Left ventricle myocardium inferior (tissue), 1 donor: ENCODE data around the gene KRT35. TPM values are rescaled to one million over a fixed set of nuclear protein-coding genes. Genes with fewer than 3 reads are reported as not detected.

Experiments used
- DNase-seq: peaks from one replicate; pipeline ENCODE4 v3.0.0-alpha.2; 2020
- H3K27ac ChIP-seq: fragments of 200-600 bp; replicated peaks from 2 replicates; pipeline ENCODE4 v1.8.0; 2021
- H3K27me3 ChIP-seq: fragments of 200-600 bp; 2 replicates; pipeline ENCODE4 v1.8.0; 2021; ENCODE audit warnings: low read depth
- H3K36me3 ChIP-seq: fragments of 200-600 bp; 2 replicates; pipeline ENCODE4 v1.8.0; 2021
- H3K4me1 ChIP-seq: fragments of 200-600 bp; 2 replicates; pipeline ENCODE4 v1.8.0; 2021
- H3K4me3 ChIP-seq: fragments of 200-600 bp; 2 replicates; pipeline ENCODE4 v1.8.0; 2021; ENCODE audit warnings: mild to moderate bottlenecking, moderate library complexity
- H3K9me3 ChIP-seq: fragments of 200-600 bp; replicated peaks from 2 replicates; pipeline ENCODE4 v1.8.0; 2021
- intact Hi-C: fragments of 100-400 bp; cut with micrococcal nuclease; formaldehyde crosslinking; loops from one replicate; pipeline ENCODE4 v1.11.0; 2022
- total RNA-seq: library from RNA; stranded (reverse); fragmentation: NEBNext Ultra II Directional; extraction: Animal tissue kit (Norgen Biotek cat#: 25700); gene quantifications from one replicate; pipeline ENCODE4 v1.2.1, GENCODE V29; 2021
- TF ChIP-seq, protein P1 (sequence below): fragments of 200-600 bp; IDR thresholded peaks from 2 replicates; pipeline ENCODE4 v1.8.0; 2021; ENCODE audit warnings: antibody characterized with exemption, mild to moderate bottlenecking, borderline replicate concordance
- donor health status: DM: no; HTN: yes; CAD: no; lungs with severe emphysema.

Gene KRT35
- total RNA-seq, 1 donor from 2014 or later: not detected

DNA sequence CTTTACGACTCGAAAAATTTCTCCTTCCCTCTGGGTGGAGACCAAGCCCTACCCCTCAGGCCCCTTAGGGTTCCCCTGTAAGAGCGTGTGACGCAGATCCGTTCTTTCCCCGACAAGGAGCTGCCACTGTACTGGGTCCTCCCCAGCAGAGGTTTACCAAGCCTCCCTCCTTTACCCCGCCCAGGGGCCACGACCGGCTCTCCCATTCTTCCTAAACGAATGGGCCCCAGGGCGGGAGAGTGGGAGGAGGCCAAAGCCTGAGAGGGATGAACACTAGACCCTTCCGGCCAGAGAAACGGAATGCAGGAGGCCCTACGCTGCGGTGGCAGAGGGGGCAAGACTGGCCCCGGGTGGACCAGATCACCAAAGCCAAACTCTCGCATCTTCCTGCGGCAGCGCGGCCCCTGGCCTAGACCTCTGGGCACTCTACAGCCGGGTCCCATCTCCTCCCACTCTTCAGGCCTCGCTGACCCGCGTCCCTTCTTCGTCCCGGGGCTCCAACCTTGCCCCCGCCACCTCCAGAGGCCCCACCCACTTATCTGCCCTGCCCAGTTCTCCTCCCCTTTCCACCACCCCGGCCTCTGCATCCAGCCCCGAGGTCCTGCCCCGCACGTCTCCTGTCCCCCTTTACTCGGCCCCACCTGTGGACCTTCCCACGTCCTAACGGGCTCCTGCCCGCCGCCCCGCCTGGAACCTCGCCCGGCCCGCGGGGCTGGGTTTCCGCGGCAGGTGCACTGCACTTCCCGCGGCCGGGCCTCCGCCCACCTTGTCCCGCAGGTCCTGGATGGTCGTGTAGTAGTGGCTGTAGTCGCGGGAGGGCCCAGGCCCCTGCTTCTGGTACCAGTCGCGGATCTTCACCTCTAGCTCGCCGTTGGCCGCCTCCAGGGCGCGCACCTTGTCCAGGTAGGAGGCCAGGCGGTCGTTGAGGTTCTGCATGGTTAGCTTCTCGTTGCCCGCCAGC, 46.4 kb upstream of the KRT35 start:
- H3K4me1 ChIP-seq: peaks cover 10% of the 10 kb centered on the region
- peaks cover 95% of the 10 kb centered on the region for H3K27me3 ChIP-seq
- no peaks in the 10 kb centered on the region for H3K36me3 ChIP-seq
- intact Hi-C loops: no loop called here
- H3K27ac ChIP-seq: no peak overlapping the region
- TF ChIP-seq, protein P1, sequence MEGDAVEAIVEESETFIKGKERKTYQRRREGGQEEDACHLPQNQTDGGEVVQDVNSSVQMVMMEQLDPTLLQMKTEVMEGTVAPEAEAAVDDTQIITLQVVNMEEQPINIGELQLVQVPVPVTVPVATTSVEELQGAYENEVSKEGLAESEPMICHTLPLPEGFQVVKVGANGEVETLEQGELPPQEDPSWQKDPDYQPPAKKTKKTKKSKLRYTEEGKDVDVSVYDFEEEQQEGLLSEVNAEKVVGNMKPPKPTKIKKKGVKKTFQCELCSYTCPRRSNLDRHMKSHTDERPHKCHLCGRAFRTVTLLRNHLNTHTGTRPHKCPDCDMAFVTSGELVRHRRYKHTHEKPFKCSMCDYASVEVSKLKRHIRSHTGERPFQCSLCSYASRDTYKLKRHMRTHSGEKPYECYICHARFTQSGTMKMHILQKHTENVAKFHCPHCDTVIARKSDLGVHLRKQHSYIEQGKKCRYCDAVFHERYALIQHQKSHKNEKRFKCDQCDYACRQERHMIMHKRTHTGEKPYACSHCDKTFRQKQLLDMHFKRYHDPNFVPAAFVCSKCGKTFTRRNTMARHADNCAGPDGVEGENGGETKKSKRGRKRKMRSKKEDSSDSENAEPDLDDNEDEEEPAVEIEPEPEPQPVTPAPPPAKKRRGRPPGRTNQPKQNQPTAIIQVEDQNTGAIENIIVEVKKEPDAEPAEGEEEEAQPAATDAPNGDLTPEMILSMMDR: no peak
- H3K9me3 ChIP-seq: no peaks in the 10 kb centered on the region
- no peak for DNase-seq
- peak overlapping the region; percentile 45 for H3K4me3 ChIP-seq

DNA sequence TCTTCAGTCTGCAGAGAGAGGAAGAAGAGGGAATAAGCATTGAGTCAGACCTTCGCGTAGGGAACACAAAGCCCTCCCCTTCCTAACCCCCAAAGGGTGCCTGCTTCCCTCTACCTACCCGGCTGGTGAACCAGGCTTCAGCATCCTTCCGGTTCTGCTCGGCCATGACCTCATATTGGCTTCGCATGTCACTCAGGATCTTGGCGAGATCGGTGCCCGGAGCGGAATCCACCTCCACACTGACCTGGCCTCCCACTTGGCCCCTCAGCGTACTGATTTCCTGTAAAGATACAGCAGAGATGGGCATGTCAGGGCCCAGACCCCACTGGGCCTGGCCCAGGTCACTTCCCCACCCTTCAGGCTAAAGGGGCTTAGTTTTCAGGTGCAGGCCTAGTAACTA, 43.3 kb upstream of the KRT35 start:
- TF ChIP-seq, protein P1: no peak
- H3K9me3 ChIP-seq: no peaks in the 10 kb centered on the region
- H3K4me3 ChIP-seq: no peak overlapping the region
- no peak for DNase-seq
- peaks cover 10% of the 10 kb centered on the region for H3K4me1 ChIP-seq
- H3K27me3 ChIP-seq: peaks cover 95% of the 10 kb centered on the region
- intact Hi-C loops: no loop called here
- no peaks in the 10 kb centered on the region for H3K36me3 ChIP-seq
- H3K27ac ChIP-seq: no peak overlapping the region

DNA sequence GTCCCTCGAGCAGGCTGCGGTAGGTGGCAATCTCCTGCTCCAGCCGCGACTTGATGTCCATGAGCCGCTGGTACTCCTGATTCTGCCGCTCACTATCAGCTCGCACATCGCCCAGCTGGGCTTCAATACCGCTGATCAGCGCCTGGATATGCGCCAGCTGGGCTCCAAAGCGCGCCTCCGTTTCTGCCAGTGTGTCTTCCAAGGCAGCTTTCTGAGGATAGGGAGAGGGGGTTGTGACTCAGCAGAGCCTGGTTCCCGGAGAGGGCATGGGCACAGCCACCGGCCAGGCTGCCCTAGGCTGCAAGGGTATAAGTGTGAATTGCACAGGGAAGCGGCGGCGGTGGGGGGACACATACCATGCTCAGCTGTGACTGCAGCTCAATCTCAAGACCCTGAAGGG, 42.8 kb upstream of the KRT35 start:
- no peak for DNase-seq
- Histone ChIP-seq H3K9me3 (no peaks in the 10 kb centered on the region), H3K27ac (no peak overlapping the region), H3K27me3 (peaks cover 95% of the 10 kb centered on the region), H3K4me3 (no peak overlapping the region), H3K36me3 (no peaks in the 10 kb centered on the region), H3K4me1 (peaks cover 10% of the 10 kb centered on the region)
- intact Hi-C loops: no loop called here
- TF ChIP-seq, protein P1: no peak

DNA sequence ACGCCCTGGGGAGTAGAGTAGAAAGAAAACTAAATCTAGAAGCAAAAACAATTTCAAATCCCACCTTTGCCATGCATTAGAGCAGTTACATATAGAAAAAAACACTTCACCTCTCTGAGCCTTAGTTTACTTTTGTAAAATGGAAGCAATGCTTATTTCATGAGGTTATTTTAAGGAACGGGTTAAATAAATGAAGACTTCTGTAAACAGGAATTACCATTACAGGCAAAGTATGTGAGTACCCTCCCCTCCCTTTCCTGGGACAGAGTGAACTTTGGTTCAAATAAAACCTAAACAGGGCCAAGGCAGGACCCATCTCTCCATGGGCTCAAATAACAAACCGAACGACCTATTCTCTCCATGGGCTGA, 42.3 kb upstream of the KRT35 start:
- no peaks in the 10 kb centered on the region for H3K36me3 ChIP-seq
- intact Hi-C loops: no loop called here
- H3K9me3 ChIP-seq: no peaks in the 10 kb centered on the region
- TF ChIP-seq, protein P1: no peak
- no peak overlapping the region for H3K27ac ChIP-seq
- peaks cover 7% of the 10 kb centered on the region for H3K4me1 ChIP-seq
- H3K4me3 ChIP-seq: no peak overlapping the region
- peaks cover 95% of the 10 kb centered on the region for H3K27me3 ChIP-seq
- DNase-seq: no peak

DNA sequence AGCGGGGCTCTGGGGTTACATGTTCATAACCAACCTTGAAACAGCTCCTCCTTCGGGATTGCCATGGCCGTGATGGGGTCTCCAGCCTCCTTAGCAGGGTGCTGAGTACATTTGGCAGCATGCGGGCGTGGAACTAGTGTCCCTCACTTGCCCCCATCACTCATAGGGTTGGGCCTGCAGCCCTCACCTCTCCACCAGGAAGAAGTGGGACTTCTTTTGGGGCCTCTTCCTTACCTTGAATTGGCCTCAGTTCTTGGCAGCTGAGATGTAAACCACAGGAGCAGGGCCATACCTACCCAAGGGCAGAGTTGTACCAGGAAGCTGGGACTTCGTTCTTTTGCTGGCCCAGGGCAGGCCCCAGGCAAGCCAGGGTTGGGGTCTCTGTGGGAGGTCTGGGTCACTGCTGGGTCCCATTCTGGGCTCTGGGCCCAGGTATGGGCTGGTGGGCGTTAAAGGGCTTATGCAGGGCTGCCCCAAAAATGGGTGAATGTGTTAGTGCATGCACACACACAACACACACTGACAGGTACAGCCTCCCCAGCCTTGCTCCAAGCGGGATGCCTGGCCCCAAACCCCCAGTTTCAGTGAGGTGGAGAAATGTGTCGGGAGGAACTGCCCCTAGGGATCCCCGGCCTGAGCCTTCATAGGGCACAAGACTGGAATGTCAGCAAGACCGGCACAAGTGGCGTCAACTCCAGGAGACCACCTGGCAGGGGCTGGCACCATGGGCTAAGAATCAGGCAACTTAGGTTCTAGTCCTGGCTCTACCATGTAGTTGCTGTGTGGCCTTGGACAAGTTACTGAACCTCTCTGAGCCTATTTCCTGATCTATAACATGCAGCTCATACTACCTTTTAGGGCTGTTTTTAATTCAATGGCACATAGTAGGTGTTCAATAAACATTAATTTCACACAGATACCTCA, 41.6 kb upstream of the KRT35 start:
- TF ChIP-seq, protein P1: no peak
- no peak overlapping the region for H3K27ac ChIP-seq
- DNase-seq: no peak
- no peak overlapping the region for H3K4me3 ChIP-seq
- H3K9me3 ChIP-seq: no peaks in the 10 kb centered on the region
- no peaks in the 10 kb centered on the region for H3K36me3 ChIP-seq
- peaks cover under 1% of the 10 kb centered on the region for H3K4me1 ChIP-seq
- intact Hi-C loops: no loop called here
- peaks cover 95% of the 10 kb centered on the region for H3K27me3 ChIP-seq
